HCT116 (cell line): ENCODE data around the gene CREB3.

Experiments
- CEBPB ChIP-seq: IDR thresholded peaks from 2 replicates; pipeline ENCODE4 v1.6.1; 2012; ENCODE audit warnings: low read depth
- FOSL1 ChIP-seq: IDR thresholded peaks from 2 replicates; pipeline ENCODE4 v1.6.1; 2012; ENCODE audit warnings: low read depth
- POLR2A ChIP-seq: IDR thresholded peaks from 2 replicates; pipeline ENCODE4 v1.7.0; 2011; ENCODE audit warnings: borderline replicate concordance; ENCODE audit not compliant: insufficient read depth, insufficient read length; ENCODE audit errors: extremely low read depth
- POLR2AphosphoS5 ChIP-seq: IDR thresholded peaks from 2 replicates; pipeline ENCODE4 v1.6.1; 2011; ENCODE audit warnings: mild to moderate bottlenecking, low read depth, low read length, moderate library complexity
- RAD21 ChIP-seq: IDR thresholded peaks from 2 replicates; pipeline ENCODE4 v1.6.1; 2012; ENCODE audit warnings: low read depth, mild to moderate bottlenecking
- SRF ChIP-seq: IDR thresholded peaks from 2 replicates; pipeline ENCODE4 v1.6.1; 2012; ENCODE audit warnings: low read depth
- ZNF274 ChIP-seq: fragments of 200-500 bp; sonication (Bioruptor generic); IDR thresholded peaks from 2 replicates; pipeline ENCODE4 v1.6.1; 2014; ENCODE audit warnings: mild to moderate bottlenecking, low read depth, low read length, inconsistent platforms
- TF ChIP-seq, protein P1 (sequence below): IDR thresholded peaks from 2 replicates; pipeline ENCODE4 v1.6.1; 2012
- TF ChIP-seq, protein P2 (sequence below), 3 experiments: fragments of 200-600 bp in 1 of 3; sonication (generic) in 1 of 3; IDR thresholded peaks in 2 of 3; conservative IDR thresholded peaks in 1 of 3; 2 replicates each; pipeline ENCODE4 v1.5.1; 2012 to 2017; ENCODE audit warnings: low read depth in 2 of 3, low read length in 2 of 3, antibody characterized with exemption in 1 of 3, borderline replicate concordance in 1 of 3, control low read depth in 1 of 3, mild to moderate bottlenecking in 1 of 3, mixed read lengths in 1 of 3, mixed run types in 1 of 3, moderate library complexity in 1 of 3; ENCODE audit not compliant: insufficient read depth in 1 of 3
- TF ChIP-seq, protein P3 (sequence below): IDR thresholded peaks from 2 replicates; pipeline ENCODE4 v1.6.1; 2012; ENCODE audit warnings: low read depth

DNA sequence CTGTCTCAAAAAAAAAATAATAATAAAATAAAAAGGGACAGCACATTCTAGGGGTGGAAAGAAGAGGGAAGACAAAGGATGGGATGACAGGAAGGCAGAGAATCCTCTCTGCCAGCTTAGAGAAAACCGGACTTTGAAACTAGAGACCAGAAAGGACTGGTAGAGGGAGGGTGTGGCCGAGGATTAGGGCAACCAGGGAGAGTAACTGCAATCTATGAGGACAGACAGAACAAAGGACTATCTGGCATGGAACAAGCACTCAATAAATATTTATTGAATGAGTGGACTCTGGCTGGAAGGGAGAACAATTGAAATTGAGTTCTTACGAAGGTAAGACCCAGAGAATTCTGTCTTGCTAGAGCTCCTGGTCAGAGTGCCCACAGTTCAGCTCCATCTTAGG lies 14.1 kb downstream of the CREB3 start:
- TF ChIP-seq, protein P1, sequence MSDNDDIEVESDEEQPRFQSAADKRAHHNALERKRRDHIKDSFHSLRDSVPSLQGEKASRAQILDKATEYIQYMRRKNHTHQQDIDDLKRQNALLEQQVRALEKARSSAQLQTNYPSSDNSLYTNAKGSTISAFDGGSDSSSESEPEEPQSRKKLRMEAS, result no peak
- TF ChIP-seq RAD21 (no peak), SRF (no peak), POLR2A (no peak), FOSL1 (no peak), POLR2AphosphoS5 (no peak), ZNF274 (no peak), CEBPB (no peak)
- TF ChIP-seq, protein P2, sequence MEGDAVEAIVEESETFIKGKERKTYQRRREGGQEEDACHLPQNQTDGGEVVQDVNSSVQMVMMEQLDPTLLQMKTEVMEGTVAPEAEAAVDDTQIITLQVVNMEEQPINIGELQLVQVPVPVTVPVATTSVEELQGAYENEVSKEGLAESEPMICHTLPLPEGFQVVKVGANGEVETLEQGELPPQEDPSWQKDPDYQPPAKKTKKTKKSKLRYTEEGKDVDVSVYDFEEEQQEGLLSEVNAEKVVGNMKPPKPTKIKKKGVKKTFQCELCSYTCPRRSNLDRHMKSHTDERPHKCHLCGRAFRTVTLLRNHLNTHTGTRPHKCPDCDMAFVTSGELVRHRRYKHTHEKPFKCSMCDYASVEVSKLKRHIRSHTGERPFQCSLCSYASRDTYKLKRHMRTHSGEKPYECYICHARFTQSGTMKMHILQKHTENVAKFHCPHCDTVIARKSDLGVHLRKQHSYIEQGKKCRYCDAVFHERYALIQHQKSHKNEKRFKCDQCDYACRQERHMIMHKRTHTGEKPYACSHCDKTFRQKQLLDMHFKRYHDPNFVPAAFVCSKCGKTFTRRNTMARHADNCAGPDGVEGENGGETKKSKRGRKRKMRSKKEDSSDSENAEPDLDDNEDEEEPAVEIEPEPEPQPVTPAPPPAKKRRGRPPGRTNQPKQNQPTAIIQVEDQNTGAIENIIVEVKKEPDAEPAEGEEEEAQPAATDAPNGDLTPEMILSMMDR (IDR thresholded peaks at IDR 0.05 in 2 of 3, conservative IDR thresholded peaks at IDR 0.05 in 1 of 3; ENCODE audit: borderline replicate concordance in 1 of 3, insufficient read depth in 1 of 3, low read depth in 2 of 3, low read length in 2 of 3), result no peak
- TF ChIP-seq, protein P3, sequence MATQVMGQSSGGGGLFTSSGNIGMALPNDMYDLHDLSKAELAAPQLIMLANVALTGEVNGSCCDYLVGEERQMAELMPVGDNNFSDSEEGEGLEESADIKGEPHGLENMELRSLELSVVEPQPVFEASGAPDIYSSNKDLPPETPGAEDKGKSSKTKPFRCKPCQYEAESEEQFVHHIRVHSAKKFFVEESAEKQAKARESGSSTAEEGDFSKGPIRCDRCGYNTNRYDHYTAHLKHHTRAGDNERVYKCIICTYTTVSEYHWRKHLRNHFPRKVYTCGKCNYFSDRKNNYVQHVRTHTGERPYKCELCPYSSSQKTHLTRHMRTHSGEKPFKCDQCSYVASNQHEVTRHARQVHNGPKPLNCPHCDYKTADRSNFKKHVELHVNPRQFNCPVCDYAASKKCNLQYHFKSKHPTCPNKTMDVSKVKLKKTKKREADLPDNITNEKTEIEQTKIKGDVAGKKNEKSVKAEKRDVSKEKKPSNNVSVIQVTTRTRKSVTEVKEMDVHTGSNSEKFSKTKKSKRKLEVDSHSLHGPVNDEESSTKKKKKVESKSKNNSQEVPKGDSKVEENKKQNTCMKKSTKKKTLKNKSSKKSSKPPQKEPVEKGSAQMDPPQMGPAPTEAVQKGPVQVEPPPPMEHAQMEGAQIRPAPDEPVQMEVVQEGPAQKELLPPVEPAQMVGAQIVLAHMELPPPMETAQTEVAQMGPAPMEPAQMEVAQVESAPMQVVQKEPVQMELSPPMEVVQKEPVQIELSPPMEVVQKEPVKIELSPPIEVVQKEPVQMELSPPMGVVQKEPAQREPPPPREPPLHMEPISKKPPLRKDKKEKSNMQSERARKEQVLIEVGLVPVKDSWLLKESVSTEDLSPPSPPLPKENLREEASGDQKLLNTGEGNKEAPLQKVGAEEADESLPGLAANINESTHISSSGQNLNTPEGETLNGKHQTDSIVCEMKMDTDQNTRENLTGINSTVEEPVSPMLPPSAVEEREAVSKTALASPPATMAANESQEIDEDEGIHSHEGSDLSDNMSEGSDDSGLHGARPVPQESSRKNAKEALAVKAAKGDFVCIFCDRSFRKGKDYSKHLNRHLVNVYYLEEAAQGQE, result no peak
